Left hindlimb (tissue), 1 donor: ENCODE measurements around the gene MLLT3.

Source experiments
- DNase-seq: peaks from one replicate; pipeline ENCODE4 v3.0.0-alpha.2; 2018

MLLT3 gene

DNA sequence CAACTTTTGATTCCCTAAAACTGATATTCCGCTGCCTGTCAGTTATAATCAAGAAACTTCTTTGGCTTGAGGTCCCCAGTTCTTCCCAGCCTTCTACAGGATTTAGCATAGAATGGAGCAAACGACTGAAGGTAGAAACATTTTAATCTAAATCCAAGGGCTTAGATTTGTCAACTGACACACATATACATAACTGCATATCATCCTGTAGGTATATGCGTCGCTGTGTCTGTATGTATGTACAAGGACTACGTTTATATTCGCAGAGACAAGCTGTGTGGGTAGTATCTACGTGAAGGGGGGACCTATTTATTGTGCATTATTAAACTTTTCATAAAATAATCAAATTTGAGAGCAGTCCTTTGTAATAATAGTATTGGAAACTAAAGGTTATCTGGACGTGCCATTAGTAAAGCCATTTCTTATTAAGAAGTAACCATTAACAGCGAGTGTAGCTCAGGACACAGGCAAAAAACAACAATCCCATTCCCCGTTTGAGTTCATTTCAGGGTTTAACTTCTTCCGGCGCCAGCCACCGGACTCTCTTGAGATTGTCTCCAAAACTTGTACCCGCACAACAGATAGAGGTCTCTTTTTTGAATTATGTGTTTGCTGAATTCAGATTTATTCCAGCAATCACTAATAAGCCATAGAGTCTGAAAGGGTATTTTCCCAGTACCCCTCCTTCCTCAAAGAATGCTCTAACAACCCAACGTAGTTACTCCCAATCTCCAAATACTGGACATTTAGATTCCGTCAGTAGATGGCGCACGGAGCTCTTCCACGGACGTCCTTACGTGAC lies 2.1 kb upstream of the MLLT3 start:
- DNase-seq, result peak; percentile 48

DNA sequence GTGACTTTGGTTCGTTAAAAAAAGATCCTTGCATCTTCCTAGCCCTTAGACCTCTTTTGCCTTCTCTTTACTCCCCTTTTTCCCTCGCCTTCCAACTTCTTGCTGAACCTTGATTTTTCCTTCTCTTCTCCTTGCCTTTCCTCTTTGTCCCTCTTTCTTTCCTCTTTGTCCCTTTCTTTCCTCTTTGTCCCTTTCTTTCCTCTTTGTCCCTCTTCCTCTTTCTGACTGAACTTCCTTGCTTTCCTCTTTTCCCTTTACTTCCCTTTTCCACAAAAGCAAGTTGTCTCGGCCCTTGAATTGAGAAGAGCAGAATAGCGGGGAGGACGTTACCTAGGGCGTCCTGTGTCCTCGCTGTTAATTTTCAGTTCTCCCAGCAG lies 1.4 kb upstream of the MLLT3 start:
- no peak for DNase-seq

DNA sequence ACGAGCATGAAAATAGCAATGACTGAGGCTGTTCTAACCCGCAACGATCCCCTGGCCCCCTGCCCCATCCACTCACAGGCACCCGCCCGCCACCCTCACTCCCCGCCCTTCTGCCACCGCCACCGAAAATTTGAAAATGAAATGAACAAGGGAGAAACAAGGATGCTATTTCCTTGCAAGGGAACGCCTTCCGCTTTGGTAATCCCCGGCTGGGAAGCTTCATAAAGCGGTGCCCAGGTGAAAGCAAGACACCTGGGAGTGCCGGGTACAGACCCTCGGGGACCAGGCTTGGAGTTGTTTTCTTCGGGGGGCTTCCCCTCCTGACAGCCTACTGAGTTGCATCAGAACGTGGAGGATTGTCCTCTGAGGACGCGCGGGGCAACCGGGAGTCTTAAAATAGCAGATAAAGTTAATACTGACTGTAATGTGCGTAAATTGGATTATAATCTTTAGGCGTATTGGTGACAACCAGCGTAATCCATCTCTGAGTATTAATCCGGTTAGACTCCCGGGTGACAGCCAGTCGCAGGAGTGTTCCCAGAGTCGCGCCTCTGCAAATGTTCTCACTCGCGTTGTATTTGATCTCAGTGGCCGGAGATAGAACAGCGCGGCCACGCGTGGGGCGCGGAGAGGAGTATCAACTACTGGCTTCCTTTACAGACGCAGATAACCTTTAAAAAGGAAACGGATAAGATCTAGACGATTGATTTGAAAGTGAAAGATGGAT lies 885 bp upstream of the MLLT3 start:
- peak; percentile 43 for DNase-seq

DNA sequence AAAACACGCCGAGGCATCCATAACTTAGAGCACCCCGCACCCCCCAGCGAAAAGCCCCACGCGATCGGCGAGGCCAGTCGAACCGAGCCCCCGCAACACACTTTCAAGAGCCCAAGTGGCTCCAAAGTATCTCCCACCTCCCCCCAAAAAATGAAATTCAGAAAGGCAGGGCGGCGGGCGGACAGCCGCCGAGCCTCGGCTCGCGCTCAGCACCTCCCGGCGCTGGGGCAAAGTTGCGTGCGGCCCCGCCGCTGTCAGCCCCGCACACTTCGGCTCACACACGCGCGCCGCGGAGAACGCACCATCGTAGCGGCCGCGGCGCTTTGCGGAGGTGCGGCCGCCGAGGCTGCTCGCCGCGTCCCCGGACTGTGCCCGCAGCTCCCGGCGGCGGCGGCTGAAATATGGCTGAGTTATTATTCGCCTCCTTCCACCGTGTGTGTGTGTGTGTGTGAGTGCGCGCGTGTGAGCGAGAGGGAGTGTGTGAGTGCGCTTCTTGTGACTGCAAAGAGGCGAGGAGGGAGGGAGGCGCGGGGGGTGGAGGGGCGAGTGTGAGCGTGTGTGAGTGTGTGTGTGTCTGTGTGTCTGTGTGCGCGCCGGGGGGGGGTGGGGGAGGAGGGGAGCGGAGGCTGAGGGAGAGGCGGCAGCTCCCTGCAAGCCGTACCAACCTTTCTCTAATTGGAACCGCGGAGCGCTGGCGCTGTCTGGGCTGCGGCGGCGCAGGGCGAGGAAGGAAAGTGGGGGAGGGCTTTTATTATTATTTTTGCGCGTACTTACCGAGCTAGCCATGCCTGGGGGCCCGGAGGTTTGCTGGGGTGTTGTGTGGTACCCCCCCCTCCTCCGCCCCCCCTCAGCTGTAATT lies 599 bp downstream of the MLLT3 start:
- DNase-seq, result peak; percentile 87

DNA sequence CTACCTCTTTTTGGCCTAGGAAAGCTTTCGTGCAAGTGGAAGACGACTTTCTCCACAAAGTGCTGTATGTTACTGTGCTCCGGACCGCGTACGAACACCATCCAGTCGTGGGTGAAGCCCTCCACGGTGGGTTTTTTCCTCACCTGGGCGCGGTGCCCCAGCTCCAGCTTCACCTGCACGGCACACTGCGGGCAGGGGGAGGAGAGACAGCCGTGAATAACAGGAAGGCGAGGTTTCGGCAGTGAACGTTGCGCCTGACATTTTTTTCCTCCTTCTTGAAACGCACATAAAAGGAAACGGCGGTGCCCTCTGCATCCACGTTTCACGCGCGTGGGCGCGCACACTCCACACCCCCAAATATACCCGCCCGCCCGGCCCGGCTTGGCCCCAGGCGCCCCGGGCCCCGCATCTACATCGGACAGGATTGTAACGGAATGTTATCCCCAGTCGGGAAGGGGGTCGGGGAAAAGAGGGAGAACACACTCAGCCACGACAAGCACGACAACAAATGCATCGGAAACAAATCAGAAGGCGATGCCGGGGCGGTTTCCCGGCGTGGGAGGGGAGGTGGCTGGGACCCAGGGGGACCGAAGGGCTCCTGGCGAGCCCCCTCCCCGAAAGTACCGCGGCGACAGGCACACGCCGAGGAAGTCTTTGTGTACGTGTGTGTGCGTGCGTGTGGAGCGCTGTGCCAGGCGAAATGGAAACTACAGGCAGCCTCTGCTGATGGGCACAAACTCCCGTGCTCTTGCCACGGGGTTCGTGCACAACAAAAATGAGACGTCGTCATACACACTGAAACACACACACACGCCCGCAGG lies 1.4 kb downstream of the MLLT3 start:
- DNase-seq, result peak; percentile 53

DNA sequence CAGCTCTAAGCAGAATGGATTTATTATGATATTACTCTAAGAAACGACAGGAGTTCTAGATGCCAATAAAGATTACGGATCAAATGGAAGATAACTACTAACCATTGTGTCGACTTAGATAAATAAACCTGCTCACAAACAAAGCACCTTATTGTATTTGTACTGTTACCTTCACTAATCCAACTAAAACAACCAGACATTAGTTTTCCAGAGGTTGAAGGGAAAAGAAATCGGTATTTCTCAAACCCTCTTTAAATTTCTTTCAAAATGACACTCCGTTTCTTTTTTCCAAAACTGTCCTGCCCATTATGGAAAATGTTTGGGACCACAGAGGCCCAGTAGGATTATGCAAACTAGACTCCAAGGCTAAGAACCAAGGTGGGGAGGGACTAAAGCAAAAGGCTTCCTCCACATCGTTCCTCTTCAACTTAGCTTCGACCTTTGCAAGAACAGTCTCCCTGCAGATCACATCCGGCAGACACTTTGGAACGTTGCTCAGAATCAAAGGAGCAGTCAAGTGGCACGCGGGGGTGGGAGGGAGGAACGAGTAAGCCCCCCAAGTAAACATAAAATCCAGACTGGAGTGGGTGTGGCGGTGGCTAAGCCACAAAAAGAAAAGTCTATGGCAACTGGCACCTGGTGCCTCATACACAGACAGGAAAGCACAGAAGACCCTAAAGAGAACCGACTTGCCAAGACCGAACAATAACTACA lies 2.7 kb downstream of the MLLT3 start:
- no peak for DNase-seq

DNA sequence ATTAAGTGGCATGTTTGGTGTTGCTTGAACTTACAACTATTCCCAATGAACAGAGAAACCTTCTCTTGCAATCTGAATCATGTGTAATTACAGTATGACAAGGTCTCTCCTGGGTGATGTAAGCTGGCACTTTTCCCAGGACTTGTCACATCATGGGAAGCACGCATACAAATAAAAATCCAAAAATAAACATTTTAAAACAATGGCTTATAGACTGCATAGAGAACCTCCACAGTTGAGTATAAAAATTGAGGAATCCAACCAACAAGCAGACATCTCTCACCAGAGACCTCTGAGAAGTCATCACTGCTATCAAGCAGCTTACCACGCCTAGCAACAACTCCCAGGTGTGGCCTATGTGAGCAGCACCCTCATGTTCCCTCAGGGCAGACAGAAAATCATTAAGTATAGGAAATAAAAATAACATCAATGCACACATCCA lies 3.9 kb downstream of the MLLT3 start:
- no peak for DNase-seq

DNA sequence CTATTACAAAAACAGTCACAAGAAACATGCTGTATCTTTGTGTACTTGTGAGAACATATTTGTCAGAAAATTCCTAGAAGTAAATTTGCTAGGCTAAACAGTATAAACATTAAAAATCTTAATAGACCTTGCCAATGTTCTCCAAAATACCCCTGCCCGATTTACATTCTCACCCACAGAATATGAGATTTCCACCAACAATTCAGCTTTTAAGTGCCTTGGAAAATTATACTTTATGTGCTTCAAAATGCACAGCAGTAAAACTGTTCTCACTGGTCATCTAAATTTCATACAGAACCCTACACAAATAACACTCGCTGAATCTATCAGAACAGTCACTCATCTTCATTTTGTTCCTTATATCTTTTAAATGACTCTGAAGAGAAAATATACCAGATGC lies 5.5 kb downstream of the MLLT3 start:
- no peak for DNase-seq

DNA sequence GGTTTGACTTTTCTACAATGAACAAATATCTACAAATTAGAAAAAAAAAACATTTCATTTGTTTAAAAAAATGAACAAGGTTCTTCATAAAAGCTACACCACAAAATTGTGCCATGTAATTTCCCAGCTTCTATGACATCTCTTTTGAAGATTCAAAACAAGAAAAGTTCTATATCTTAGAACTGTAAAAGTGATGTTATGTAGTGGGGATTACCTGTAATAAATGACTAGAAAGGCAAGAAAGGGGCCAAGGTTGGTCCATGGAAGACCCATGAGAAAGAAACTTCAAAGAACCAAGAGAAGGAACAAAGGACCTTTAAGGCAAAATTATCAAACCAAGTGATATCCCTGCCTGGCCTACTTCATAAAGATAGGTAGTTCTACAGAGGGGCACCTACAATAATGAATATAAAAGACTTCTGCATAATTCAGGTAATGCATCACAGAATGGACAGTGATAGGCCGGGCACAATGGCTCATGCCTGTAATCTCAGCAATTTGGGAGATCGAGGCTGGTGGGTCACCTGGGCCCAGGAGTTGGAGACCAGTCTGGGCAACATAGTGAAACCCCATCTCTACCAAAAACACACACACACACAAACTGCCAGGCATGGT lies 7.6 kb downstream of the MLLT3 start:
- DNase-seq, result no peak

DNA sequence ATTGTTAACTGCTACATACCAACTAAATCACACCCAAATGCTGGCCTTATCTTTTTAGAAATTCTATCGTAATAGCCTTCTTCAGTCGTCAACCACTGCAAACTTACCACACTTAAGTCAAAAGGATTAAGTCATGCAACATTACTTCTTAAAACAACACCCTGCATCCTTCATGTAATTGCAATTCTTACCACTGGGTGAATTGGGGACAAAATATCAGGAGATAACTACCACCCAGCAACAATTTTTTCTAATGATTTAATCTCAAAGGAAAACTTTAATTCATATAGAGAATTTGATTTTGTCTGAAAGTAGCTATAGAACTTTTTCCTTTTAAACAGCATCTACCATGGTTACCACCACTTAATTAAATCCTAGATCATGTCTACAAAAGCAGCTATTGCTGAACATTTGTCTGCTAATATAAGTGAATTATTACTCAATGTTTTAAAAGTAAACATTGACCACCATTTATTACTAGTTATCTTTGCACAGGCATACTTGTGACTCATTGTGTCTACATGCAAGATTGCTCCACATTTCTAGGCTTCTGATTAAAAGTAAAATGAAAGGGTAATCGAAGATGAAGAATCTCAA lies 10.5 kb downstream of the MLLT3 start:
- no peak for DNase-seq

DNA sequence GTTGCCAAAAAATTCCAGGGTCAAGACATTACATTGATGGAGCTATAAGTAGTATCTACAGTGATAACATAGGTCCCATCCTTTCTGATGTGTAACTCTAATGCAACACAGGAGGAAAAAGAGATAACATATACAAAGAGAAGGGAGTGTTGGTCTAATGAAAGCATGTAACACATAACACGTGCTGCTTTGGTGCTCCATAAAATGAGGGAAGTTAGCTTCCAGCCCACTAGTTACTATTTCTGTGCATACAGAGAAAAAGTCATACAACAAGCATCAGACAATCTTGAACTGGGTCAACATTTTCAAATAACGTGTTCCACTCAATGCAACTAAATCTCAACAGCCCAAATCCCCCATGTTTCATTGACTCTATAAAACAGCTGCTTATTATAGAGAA lies 11.7 kb downstream of the MLLT3 start:
- DNase-seq, result no peak

DNA sequence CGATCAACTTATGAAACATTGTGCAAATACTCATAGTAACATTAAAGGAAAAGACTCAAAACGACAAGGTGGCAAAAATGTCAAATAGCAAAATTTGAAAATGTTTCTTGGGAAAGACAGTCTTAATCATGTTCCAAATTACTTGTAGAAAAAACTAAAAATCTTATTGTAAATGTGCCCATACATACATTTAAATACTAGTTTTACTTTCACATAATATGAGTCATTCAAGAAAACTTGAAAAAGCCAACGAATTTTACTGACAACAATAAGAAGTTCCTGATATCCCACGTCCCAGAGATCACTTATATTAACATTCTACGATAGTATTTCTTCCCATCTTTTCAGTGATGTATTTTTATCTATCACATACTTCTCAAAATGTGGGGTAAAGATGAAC lies 13.7 kb downstream of the MLLT3 start:
- no peak for DNase-seq

DNA sequence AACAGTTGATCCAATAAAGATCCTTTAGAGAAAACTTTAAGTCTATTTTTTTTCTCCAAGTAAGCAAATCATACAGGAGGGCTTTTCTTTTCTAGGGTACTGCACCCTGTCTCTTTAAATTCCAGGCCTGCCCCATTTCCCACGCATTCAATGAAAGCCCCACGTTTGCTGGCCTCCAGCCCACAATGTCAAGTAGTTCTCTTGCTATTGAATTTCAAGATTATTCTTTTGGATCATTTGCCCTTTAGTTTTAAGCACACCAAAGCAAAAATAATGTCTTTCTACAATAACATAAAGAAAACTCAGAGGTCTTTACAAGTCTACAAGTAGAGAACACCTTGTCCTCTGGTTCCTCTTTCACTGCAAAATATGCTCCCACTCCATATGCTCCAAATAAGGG lies 15.6 kb downstream of the MLLT3 start:
- no peak for DNase-seq

DNA sequence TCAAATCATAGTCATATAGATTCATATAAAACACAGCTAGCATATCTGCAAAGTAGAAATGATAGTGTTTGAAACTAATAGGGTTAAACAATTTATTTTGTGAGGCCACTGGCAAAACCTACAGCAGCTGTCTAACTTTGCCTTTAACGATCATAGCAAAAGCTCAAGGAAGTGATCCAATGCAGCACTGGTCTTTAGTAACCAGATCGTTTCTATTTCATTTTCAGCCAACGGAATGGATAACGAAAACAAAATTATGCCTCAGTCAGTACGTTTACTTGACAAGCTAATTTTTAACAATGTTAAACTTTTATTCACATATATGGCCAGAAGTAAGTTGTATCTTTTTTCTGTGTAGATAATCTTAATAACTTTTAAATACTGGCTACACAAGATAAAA lies 17.7 kb downstream of the MLLT3 start:
- no peak for DNase-seq

DNA sequence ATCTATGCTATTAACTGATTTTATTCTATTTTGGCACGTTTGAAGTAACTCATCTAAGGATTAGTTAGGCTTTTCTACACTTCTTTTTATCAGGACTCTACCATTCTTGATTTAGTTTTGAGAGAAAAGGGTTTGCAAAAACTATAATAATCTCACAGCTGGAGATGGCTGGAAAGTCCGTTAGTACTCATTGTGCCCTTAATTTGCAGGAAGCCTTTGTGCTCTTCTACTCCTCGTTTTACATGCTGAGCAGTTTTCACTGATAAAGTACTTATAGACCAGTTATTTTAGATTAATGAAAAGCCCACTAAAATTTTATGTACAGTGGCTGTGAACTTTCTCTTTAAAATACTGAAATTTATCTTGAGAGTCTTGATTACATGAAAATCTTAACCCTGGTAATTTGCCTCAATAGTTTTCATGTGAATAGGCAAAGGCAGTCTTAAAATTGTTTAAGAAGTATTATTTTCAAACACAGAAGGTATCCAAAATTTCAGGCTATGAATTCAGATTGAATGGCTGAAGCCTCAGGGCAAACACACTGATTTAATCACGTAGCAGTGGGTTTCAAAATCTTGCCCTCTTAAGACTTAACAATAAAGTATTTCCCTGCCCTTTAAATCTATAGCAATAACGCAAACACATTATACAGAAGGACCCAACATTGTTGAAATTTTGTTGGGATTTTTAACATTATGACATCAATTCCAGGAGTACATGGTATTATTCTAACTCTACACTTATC lies 18.6 kb downstream of the MLLT3 start:
- DNase-seq, result no peak

DNA sequence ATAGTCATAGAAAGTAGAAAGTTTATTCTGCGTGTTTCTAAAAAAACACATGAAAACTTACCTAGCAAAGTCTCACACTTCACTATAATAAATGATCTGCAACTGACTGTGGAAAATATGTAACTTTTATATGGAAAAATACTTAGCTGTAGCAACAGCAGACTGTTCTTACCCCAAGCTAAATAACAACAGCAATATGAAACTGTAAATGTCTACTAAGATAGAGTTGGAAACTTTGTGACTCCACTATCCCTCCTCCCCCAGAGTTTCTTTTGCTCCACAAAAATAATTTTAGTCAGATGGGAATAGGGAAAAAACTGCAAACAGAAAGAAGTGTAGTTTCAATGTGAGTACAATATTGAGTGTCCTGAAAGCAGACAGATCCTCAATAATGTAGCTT lies 21.0 kb downstream of the MLLT3 start:
- DNase-seq, result no peak

DNA sequence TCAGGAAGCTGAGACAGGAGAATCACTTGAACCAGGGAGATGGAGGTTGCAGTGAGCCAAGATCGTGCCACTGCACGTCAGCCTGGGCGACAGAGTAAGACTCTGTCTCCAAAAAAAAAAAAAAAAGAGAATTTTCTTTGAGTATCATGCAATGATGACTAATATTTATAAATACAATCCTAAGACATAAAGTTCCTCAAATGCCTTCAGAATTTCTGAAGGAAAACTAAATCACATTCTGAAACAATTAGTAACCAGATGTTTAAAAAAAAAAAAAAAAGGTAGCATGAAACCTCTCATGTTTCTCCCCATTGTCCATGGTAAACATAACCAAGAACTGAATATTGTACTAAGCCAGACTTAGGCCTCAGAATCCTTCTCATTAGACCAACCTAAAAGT lies 23.1 kb downstream of the MLLT3 start:
- DNase-seq, result no peak

DNA sequence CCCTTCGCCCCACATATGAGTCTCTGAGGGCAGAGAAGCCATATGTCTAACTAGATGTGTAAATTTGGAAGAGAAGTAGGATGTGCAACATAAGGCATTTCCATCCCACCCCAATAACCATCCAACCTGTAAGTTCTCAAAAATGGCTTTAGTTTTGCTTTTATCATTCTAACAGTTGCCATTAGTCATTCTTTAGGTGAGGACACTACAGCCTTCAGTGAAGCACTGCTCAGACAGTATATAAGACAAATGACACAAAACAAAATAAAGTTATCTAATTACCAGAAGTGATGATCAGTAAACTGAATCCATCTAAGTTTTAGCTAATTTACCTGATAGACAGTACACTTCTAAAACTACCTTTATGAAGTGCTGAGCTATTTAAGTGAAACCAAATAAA lies 23.9 kb downstream of the MLLT3 start:
- DNase-seq, result no peak

DNA sequence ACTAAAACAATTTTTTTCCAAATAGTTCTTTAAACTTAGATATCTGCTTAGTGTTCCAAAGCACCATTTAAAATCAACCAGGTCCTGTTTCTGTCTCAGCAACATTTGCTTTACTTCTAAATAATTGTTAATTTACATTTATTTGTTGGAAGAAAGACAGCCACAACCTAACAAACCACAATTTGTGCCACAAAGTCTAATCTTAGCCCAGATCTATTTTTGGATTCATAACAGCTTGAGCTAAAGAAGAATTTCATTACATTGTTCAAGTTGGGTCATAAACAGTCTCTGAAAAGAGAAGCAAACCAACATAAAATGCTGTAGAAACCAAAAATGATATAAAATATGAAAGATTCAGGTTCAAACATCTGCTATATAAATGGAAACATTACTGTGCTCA lies 24.4 kb downstream of the MLLT3 start:
- no peak for DNase-seq

DNA sequence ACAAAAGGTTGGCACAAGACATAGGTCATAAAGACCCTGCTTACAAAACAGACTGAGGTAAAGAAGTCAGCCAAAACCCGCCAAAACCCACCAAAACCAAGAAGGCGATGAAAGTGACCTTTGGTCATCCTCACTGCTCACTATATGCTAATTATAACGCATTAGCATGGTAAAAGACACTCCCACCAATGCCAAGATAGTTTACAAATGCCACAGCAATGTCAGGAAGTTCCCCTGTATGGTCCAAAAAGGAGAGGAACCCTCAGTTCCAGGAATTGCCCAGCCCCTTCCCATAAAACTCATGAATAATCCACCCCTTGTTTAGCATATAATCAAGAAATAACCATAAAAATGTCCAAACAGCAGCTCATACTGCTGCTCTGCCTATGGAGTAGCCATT lies 27.7 kb downstream of the MLLT3 start:
- no peak for DNase-seq
